K562 (cell line): ENCODE measurements around the gene MYMK. TPM values are rescaled to one million over a fixed set of nuclear protein-coding genes. Genes with fewer than 3 reads are reported as not detected.

Experiments used
- ATAC-seq: fragments of 200-7000 bp; cut with Tn5 transposase; 3 replicates; pipeline ENCODE4 v1.9.1; 2020; ENCODE audit warnings: moderate library complexity
- BruUV-seq: library from RNA; stranded (reverse); fragments of 400-500 nt; replicated peaks from 2 replicates; lab custom pipeline; 2021; lab: Mats Ljungman, UMichigan
- CTCF ChIA-PET: fragments of 300-600 bp; formaldehyde crosslinking; extraction: SDS; loops from one replicate; lab custom pipeline; 2021; ENCODE audit warnings: low intra/inter-chr PET ratio; lab: Yijun Ruan, JAX
- POLR2A ChIA-PET: fragments of 300-600, 350-650 bp; sonication (Branson Sonifier 250); formaldehyde crosslinking; extraction: SDS; loops from one replicate; lab custom pipeline; 2021; ENCODE audit warnings: antibody characterized with exemption, inconsistent platforms; lab: Yijun Ruan, JAX
- DNase-seq, 4 experiments: peaks; one replicate each; pipeline versions ENCODE4 v3.0.0 to v3.0.0-alpha.2; 2011 to 2018; ENCODE audit warnings: low spot score in 3 of 4, mixed read lengths in 3 of 4; ENCODE audit errors: extremely low read depth in 1 of 4
- FAIRE-seq: peaks from 2 replicates; lab custom pipeline; 2011; peaks lifted over from hg19 to GRCh38; lab: Jason Lieb, UNC
- H2AFZ ChIP-seq: 2 replicates; pipeline ENCODE4 v1.6.0; 2011; ENCODE audit warnings: low read depth, low read length, control low read depth, inconsistent platforms
- H3K27ac ChIP-seq: fragments of 200-600 bp; 3 replicates; pipeline ENCODE4 v1.8.0; 2011; ENCODE audit warnings: low read depth, mild to moderate bottlenecking, control low read depth, inconsistent platforms, low read length, moderate library complexity, mixed read lengths; ENCODE audit errors: extremely low read depth
- H3K27me3 ChIP-seq, 2 experiments: fragments of 300-600 bp in 1 of 2; 2 replicates in 1 of 2; 3 replicates in 1 of 2; pipeline versions ENCODE4 v1.6.0 to v1.8.0; 2011; ENCODE audit warnings: inconsistent platforms in 2 of 2, low read length in 2 of 2, mild to moderate bottlenecking in 1 of 2, mixed read lengths in 1 of 2, moderate library complexity in 1 of 2; ENCODE audit not compliant: control insufficient read depth in 2 of 2, insufficient read depth in 2 of 2
- H3K36me3 ChIP-seq: fragments of 300-600 bp; 3 replicates; pipeline ENCODE4 v1.8.0; 2011; ENCODE audit warnings: mild to moderate bottlenecking, low read length, inconsistent platforms; ENCODE audit not compliant: control insufficient read depth, insufficient read depth
- H3K4me1 ChIP-seq, 2 experiments: fragments of 200-600 bp in 1 of 2; replicated peaks in 1 of 2; 2 replicates in 1 of 2; 3 replicates in 1 of 2; pipeline versions ENCODE4 v1.5.1 to v1.8.0; 2011; ENCODE audit warnings: inconsistent platforms in 2 of 2, low read length in 2 of 2, mild to moderate bottlenecking in 1 of 2, mixed read lengths in 1 of 2, moderate library complexity in 1 of 2; ENCODE audit not compliant: control insufficient read depth in 2 of 2, insufficient read depth in 2 of 2
- H3K4me2 ChIP-seq: 2 replicates; pipeline ENCODE4 v1.6.1; 2011; ENCODE audit warnings: low read length, control low read depth, inconsistent platforms, mixed read lengths; ENCODE audit not compliant: insufficient read depth
- H3K4me3 ChIP-seq: fragments of 200-600 bp; sonication (generic), shearing (Covaris generic); 2 replicates; pipeline ENCODE4 v1.5.1; 2016; ENCODE audit warnings: control low read depth, inconsistent platforms
- H3K79me2 ChIP-seq: fragments of 200-600 bp; 3 replicates; pipeline ENCODE4 v1.8.0; 2011; ENCODE audit warnings: low read length, inconsistent platforms; ENCODE audit not compliant: control insufficient read depth, insufficient read depth
- H3K9ac ChIP-seq, 2 experiments: 2 replicates each; pipeline versions ENCODE4 v1.6.0 to v1.6.1; 2011; ENCODE audit warnings: low read depth in 2 of 2, low read length in 2 of 2, control low read depth in 1 of 2, inconsistent platforms in 1 of 2, mild to moderate bottlenecking in 1 of 2, mixed read lengths in 1 of 2; ENCODE audit not compliant: insufficient read depth in 1 of 2
- H3K9me1 ChIP-seq: one replicate; pipeline ENCODE4 v1.6.0; 2011; ENCODE audit warnings: inconsistent platforms, mild to moderate bottlenecking, low read length, moderate library complexity; ENCODE audit not compliant: control insufficient read depth, insufficient read depth
- H3K9me3 ChIP-seq: replicated peaks from 2 replicates; pipeline ENCODE4 v1.5.1; 2011; ENCODE audit warnings: low read depth, low read length, inconsistent platforms; ENCODE audit not compliant: control insufficient read depth, insufficient read depth
- H4K20me1 ChIP-seq: replicated peaks from 2 replicates; pipeline ENCODE4 v1.6.1; 2011; ENCODE audit warnings: low read length, inconsistent platforms, mixed read lengths; ENCODE audit not compliant: control insufficient read depth, insufficient read depth
- CEBPB ChIP-seq: fragments of 450-650 bp; IDR thresholded peaks from 2 replicates; pipeline ENCODE4 v1.6.1; 2016; ENCODE audit warnings: missing genetic modification characterization, missing compliant biosample characterization
- CEBPG ChIP-seq, 3 experiments: fragments of 200-800 bp in 1 of 3; sonication (Bioruptor generic) in 1 of 3; sonication (generic) in 1 of 3; formaldehyde crosslinking in 1 of 3; IDR thresholded peaks in 2 of 3; conservative IDR thresholded peaks in 1 of 3; 2 replicates each; pipeline versions ENCODE4 v1.6.1 to v1.8.0; 2016 to 2022; ENCODE audit warnings: missing compliant biosample characterization in 2 of 3, missing genetic modification characterization in 2 of 3, mild to moderate bottlenecking in 1 of 3, missing genetic modification reagents in 1 of 3
- POLR3G ChIP-seq: IDR thresholded peaks from 2 replicates; pipeline ENCODE4 v1.6.1; 2011; ENCODE audit not compliant: insufficient read length, insufficient replicate concordance; ENCODE audit errors: extremely low read depth
- RNF2 ChIP-seq: sonication (generic); IDR thresholded peaks from 2 replicates; pipeline ENCODE4 v1.6.1; 2016
- WGBS: fragments of 100-300 bp; shearing (Covaris generic); methylation state at CpG from one replicate; pipeline ENCODE4 v1.1.6; 2016; ENCODE audit warnings: low coverage, mixed read lengths; ENCODE audit not compliant: insufficient coverage; ENCODE audit errors: missing lambda C conversion rate; 5-methylcytosine and 5-hydroxymethylcytosine counted together
- in situ Hi-C: fragments of 300-500 bp; cut with MboI; formaldehyde crosslinking; loops from 4 replicates; pipeline ENCODE4 v1.15.0; 2018; ENCODE audit warnings: inconsistent platforms, mixed read lengths
- intact Hi-C: fragments of 100-400 bp; cut with micrococcal nuclease; formaldehyde crosslinking; loops from 2 replicates; pipeline ENCODE4 v1.14.2; 2022
- polyA plus RNA-seq, 8 experiments: library from polyadenylated mRNA; depleted of rRNA in 4 of 8; stranded (reverse) in 5 of 8; unstranded in 3 of 8; fragments of >200 nt; fragmentation: Nextera tagmentation in 2 of 8; fragmentation: Illumina TruSeq in 1 of 8; extraction: Ambion mirVana in 2 of 8; extraction: Trizol in 1 of 8; gene quantifications; 2 replicates each; pipeline versions ENCODE4 v1.2.1 to v1.2.3, GENCODE V29; 2011 to 2014; ENCODE audit warnings: inconsistent platforms in 1 of 8, missing spikeins in 1 of 8
- total RNA-seq, 7 experiments: library from RNA; depleted of rRNA in 6 of 7; stranded (reverse); fragments of >200 nt in 6 of 7; fragmentation: Illumina TruSeq in 2 of 7; extraction: Trizol in 2 of 7; gene quantifications; 2 replicates each; pipeline versions ENCODE4 v1.2.1 to v1.2.3, GENCODE V29; 2011 to 2021; ENCODE audit warnings: low replicate concordance in 1 of 7

MYMK gene
- total and polyA plus RNA-seq, 9 of the 15 experiments (the other 6 are each of a cell fraction or from before 2014, with no cell fraction given), result not detected

GRCh38 chr9:133476036-133476931 is 48.5 kb downstream of the MYMK start:
- Histone ChIP-seq H4K20me1 (peaks cover 19% of the 10 kb centered on the region), H3K36me3 (no peaks in the 10 kb centered on the region), H3K9me1 (no peaks in the 10 kb centered on the region), H3K27me3 (peaks cover 14 to 53% of the 10 kb centered on the region in 2 experiments), H3K4me3 (no peak overlapping the region), H3K4me2 (no peak overlapping the region), H3K9me3 (no peaks in the 10 kb centered on the region), H2AFZ (no peak overlapping the region), H3K27ac (no peak overlapping the region), H3K4me1 (peaks cover 0 to 52% of the 10 kb centered on the region in 2 experiments; a peak in 3 of 5 replicates), H3K9ac (no peak overlapping the region), H3K79me2 (no peaks in the 10 kb centered on the region)
- intact Hi-C loops (no loop called here), in situ Hi-C loops (no loop called here)
- 12% methylated on average over 25 of the region's 27 CpGs for WGBS
- BruUV-seq, result no TSS peak
- DNase-seq (no peak), FAIRE-seq (no peak), ATAC-seq (no peak)
- POLR2A ChIA-PET, result interaction anchor here (1.0 kb wide), 2 partner anchors 101 to 128 kb away, joined by 3 to 4 read pairs; partner anchors contain the start of genes MED22 and RPL7A
- TF ChIP-seq CEBPB (peak; percentile 83), CEBPG (CRISPR knock-in tag; IDR thresholded peaks at IDR 0.05) (no peak), CEBPG (tag; conservative IDR thresholded peaks at IDR 0.05 in 1 of 2, IDR thresholded peaks at IDR 0.05 in 1 of 2) (peak; percentile 58 to 60; a peak in 2 of 4 replicates), POLR3G (no peak), RNF2 (no peak)
- CTCF ChIA-PET, result no interaction called here
